HPDE6-E6E7 (cell line): ENCODE measurements around the gene TXNDC2.
"Not testable (repeated sequence)": the region's sequence is repeated elsewhere in the genome, so short reads cannot be mapped to it uniquely, and the experiment has no call there.

Source experiments
- DNase-seq: peaks from one replicate; pipeline ENCODE4 v3.0.0; 2011; ENCODE audit warnings: missing footprints; ENCODE audit errors: extremely low spot score

Gene TXNDC2

DNA sequence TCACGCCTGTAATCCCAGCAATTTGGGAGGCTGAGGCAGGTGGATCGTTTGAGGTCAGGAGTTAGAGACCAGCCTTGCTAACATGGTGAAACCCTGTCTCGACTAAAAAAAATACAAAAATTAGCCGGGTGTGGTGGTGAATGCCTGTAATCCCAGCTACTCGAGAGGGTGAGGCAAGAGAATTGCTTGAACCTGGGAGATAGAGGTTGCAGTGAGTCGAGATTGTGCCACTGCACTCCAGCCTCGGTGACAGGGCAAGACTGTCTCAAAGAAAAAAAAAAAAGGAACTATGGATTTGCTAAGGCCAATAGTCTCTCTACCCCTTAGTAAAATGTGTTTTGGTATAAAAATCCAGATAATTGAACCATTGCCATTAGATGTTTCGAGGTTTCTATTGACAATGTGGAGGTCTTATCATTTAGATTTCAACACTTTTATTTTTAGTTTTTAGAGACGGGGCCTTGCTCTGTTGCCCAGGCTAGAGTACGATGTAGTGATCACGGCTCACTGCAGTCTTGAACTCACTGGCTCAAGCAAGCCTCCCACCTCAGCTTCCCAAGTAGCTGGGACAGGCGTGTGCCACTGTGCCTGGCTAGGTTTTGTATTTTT lies 1.1 kb upstream of the TXNDC2 start:
- DNase-seq = no peak

- no peak for DNase-seq
Measured at GRCh38 chr18:9886005-9886348, 204 bp downstream of the TXNDC2 start.

GRCh38 chr18:9887992-9888391 lies 2.2 kb downstream of the TXNDC2 start:
- no peak for DNase-seq

DNA sequence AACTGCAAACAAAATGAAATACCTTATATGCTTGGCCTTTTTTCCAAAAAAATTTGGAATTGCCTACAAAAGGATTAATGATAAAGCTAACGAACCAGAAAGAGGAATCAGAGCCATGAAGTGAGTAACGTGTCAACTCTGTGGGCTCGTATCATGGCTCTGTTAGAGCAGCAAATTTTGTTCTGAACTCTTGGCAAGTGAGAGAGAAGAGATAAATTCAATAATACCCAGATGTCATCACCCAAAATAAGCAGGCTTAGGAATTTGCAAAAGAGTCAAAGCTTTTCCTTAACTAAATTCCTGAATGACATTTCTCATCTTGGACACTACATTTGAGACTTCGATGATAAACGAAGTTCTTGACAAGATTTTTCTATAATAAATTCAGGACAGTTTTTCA lies 4.4 kb downstream of the TXNDC2 start:
- no peak for DNase-seq

GRCh38 chr18:9890957-9891356 lies 5.2 kb downstream of the TXNDC2 start:
- no peak for DNase-seq

- not testable (repeated sequence) for DNase-seq
Measured at GRCh38 chr18:9891515-9891914, 5.7 kb downstream of the TXNDC2 start.

DNA sequence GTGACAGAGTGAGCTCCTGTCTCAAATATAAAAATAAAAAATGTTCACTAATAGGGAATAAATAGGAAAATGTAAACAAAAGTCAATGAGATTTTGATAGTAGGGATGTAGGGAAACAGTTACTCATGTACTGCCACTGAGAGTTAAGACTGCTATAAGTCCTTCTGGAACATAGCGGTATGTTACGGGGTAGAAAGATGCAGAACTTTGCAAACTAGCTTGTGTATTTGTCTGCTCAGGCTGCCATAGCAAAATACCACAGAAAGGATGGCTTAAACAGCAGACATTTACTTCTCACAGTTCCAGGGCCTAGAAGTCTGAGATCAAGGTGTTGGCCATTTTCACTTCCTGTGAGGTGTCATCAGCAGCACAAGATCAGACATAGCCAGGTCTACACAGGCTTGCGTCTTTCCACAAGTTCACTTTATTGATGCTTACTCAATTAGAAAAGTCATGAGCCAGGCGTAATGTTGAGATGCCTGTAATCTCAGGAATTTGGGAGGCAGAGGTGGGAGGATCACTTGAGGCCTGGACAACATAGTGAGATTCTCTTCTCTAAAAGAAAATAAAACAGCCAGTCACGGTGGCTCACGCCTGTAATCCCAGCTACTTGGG lies 8.8 kb downstream of the TXNDC2 start:
- no peak for DNase-seq

DNA sequence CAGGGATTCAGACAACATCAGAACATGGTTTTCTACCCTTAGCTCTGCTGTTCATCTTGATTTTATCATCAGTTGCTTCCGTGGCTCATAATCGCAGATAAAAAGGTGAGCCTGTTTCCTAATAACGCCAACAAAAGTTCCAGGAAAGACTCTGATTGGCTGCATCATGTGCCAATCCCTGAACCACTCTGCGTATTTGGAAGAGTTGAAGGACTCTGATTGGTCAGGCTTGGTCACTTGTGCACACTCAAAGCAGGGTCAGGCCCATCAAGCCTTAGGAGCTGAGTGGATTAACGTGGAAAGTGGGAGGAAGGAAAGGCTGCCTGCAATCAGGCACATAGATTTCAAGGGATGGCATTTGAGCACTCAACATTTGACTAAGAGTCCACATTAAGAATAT lies 11.4 kb downstream of the TXNDC2 start:
- no peak for DNase-seq

DNA sequence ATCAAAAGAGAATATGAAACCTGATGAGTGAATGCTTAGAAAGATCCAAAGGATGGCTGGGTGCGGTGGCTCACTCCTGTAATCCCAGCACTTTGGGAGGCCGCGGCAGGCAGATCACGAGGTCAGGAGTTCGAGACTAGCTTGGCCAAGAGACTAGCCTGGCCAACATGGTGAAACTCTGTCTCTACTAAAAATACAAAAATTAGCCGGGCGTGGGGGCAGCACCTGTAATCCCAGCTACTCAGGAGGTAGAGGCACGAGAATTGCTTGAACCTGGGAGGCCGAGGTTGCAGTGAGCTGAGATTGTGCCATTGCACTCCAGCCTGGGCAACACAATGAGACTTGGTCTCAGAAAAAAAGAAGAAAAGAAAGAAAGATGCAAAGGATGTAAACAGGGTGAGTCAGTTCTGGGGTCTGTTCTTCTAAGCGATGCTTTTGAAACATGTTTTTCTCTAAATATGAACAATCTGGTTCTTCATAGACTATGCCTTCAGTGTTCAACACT lies 12.1 kb downstream of the TXNDC2 start:
- DNase-seq = not testable (repeated sequence)

GRCh38 chr18:9898792-9899549 lies 13.2 kb downstream of the TXNDC2 start:
- no peak for DNase-seq

DNA sequence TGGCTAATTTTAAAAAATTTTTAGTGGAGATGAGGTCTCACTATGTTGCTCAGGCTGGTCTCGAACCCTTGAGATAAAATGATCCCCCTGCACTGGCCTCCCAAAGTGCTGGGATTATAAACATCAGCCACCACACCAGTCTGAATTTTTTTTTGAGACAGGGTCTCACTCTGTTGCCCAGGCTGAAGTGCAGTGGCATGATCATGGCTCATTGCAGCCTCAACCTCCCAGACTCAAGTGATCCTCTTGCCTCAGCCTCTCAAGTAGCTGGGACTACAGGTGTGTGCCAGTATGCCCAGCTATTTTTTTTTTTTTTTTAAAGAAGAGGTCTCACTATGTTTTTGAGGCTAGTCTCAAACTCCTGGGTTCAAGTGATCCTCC lies 13.8 kb downstream of the TXNDC2 start:
- DNase-seq = not testable (repeated sequence)

DNA sequence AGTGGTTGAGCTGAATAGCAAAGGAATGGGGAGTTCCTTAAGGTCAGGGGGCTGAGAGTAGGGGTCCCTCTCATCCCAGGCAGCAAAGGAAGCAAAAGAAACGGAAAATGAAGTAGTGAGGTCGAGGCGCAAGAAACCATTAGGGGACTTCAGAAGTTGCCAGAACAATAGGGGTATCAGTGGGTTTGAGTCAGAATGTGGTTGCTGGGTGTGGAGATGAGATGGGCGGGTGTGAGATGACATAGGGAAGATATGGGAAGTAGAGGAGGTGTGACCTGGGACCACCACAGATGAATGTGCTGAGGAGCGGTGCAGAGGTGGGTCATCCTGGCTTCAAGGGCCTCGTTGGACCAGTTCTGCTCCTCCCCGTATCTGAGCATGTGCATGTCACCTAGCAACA lies 14.9 kb downstream of the TXNDC2 start:
- no peak for DNase-seq

DNA sequence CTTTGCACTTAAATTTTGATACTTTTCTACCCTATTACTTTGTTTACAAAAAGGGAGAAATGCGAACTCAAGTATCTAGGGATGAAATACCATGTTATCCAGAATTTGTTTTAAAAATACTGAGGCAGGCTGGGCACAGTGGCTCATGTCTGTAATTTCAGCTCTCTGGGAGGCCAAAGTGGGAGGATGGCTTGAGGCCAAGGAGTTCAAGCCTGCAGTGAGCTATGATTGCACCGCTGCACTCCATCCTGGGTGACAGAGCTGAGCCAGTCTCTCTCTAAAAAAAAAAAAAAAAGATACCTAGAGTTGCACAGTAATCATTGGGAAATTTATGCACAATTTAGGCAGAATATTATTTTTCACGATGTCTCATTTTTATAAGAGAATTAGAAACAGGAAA lies 15.6 kb downstream of the TXNDC2 start:
- DNase-seq = no peak

GRCh38 chr18:9902264-9902663 lies 16.5 kb downstream of the TXNDC2 start:
- not testable (repeated sequence) for DNase-seq

DNA sequence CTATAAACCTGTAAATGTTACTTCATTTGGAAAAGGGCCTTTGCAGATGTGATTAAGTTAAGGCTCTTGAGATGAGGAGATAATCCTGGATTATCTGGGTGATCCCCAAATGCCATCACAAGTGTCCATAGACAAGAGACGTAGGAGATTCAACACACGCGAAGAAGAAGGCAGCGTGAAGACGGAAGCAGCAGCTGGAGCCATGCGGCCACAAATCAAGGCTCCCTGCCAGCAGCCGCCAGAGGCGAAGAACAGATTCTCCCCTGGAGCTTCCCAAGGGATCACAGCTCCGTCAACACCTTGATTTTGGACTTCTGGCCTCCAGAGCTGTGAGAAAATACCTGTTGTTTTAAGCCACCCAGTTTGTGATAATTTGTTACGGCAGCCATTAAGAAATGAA lies 17.1 kb downstream of the TXNDC2 start:
- no peak for DNase-seq

DNA sequence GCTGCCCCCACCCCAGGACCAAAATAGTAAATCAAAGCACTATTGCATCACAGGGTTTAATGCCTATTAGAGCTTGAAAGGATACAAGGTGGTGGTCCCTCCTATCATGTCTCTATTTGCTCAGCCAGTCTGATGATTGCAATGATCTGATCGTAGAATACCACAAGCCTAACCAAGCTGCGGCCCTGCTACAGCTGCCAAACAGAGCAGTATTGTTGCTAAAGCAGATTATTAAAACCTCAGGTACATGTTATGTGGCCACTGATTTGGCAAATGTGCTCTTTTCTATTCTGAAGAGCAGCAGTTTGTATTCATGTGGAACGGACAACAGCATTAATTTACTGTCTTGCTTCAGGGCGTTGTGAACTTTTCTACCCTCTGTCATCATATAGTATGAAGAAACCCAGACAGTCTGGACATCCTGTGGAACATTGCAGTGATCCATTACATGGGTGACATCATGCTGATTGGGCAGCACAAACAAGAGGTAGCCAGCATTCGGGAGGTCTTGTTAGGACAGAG lies 19.7 kb downstream of the TXNDC2 start:
- DNase-seq = no peak

- DNase-seq = no peak
Measured at GRCh38 chr18:9906481-9906880, 20.7 kb downstream of the TXNDC2 start.

GRCh38 chr18:9907867-9908266 lies 22.1 kb downstream of the TXNDC2 start:
- no peak for DNase-seq

DNA sequence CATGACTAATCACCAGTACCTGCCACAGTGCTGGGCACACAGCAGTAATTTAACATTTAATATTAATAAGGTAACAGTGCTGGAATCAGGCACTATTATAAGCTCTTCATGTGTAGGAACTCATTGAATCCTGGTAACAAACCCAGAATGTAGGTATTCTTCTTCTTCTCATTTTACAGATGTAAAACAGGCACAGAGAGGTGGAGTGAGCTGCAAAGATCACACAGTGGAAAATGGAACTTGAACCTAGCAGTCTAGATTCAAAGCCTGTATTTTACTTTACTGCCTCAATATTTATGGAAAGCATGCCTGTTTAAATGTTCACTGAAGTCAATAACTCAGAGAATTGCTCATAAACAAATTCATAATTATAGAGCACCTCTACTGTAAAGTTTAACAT lies 24.3 kb downstream of the TXNDC2 start:
- DNase-seq = no peak

- no peak for DNase-seq
Measured at GRCh38 chr18:9910661-9911060, 24.9 kb downstream of the TXNDC2 start.

GRCh38 chr18:9911226-9911625 lies 25.5 kb downstream of the TXNDC2 start:
- DNase-seq = no peak

- not testable (repeated sequence) for DNase-seq
Measured at GRCh38 chr18:9912285-9912684, 26.5 kb downstream of the TXNDC2 start.

- DNase-seq = no peak
Measured at GRCh38 chr18:9913151-9913525, 27.4 kb downstream of the TXNDC2 start.
